Measurements from ENCODE around the gene STARD5. TPM values are rescaled to one million over a fixed set of nuclear protein-coding genes. Genes with fewer than 3 reads are reported as not detected.

STARD5 gene
- polyA plus RNA-seq, 1 experiment = 5.9 TPM

GRCh38 chr15:81338170-81339007 is 14.4 kb upstream of the STARD5 start:
- H3K27me3 ChIP-seq (ENCODE audit: control insufficient read depth, insufficient read depth, low read length) = no peaks in the 10 kb centered on the region
- CTCF ChIA-PET = interaction anchor here (0.6 to 5.1 kb wide), 5 partner anchors 11 to 1974 kb away, joined by 3 to 53 read pairs (median 4); no protein-coding TSS in a partner anchor
- H3K4me3 ChIP-seq (ENCODE audit: low read depth, low read length) = no peak overlapping the region
- POLR2A ChIA-PET = interaction anchor here (0.6 kb wide), 1 partner anchor 34 kb away, joined by 3 read pairs; no protein-coding TSS in a partner anchor
- H3K36me3 ChIP-seq (ENCODE audit: control insufficient read depth, insufficient read depth, low read length) = no peaks in the 10 kb centered on the region
- TF ChIP-seq, protein P1, sequence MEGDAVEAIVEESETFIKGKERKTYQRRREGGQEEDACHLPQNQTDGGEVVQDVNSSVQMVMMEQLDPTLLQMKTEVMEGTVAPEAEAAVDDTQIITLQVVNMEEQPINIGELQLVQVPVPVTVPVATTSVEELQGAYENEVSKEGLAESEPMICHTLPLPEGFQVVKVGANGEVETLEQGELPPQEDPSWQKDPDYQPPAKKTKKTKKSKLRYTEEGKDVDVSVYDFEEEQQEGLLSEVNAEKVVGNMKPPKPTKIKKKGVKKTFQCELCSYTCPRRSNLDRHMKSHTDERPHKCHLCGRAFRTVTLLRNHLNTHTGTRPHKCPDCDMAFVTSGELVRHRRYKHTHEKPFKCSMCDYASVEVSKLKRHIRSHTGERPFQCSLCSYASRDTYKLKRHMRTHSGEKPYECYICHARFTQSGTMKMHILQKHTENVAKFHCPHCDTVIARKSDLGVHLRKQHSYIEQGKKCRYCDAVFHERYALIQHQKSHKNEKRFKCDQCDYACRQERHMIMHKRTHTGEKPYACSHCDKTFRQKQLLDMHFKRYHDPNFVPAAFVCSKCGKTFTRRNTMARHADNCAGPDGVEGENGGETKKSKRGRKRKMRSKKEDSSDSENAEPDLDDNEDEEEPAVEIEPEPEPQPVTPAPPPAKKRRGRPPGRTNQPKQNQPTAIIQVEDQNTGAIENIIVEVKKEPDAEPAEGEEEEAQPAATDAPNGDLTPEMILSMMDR (IDR thresholded peaks at IDR 0.05; ENCODE audit: insufficient read depth, low read depth, low read length) = no peak
- peak; percentile 70 for DNase-seq (ENCODE audit: low read depth)

GRCh38 chr15:81337713-81338157 is 13.8 kb upstream of the STARD5 start:
- Histone ChIP-seq H3K36me3 (ENCODE audit: control insufficient read depth, insufficient read depth, low read length) (no peaks in the 10 kb centered on the region), H3K27me3 (ENCODE audit: control insufficient read depth, insufficient read depth, low read length) (no peaks in the 10 kb centered on the region), H3K4me3 (ENCODE audit: low read depth, low read length) (no peak overlapping the region)
- TF ChIP-seq, protein P1 (IDR thresholded peaks at IDR 0.05; ENCODE audit: insufficient read depth, low read depth, low read length) = no peak
- no peak for DNase-seq (ENCODE audit: low read depth)
- CTCF ChIA-PET = interaction anchor here (0.6 to 5.1 kb wide), 6 partner anchors 10 to 1973 kb away, joined by 3 to 53 read pairs (median 4); no protein-coding TSS in a partner anchor
- POLR2A ChIA-PET = interaction anchor here (0.6 kb wide), 1 partner anchor 33 kb away, joined by 3 read pairs; no protein-coding TSS in a partner anchor

- ChIA-PET POLR2A (no interaction called here), CTCF (interaction anchor here (0.7 to 5.1 kb wide), 11 partner anchors 10 to 154 kb away, joined by 3 to 53 read pairs (median 4); no protein-coding TSS in a partner anchor)
- TF ChIP-seq, protein P1 (IDR thresholded peaks at IDR 0.05; ENCODE audit: insufficient read depth, low read depth, low read length) = no peak
- H3K27me3 ChIP-seq (ENCODE audit: control insufficient read depth, insufficient read depth, low read length) = no peaks in the 10 kb centered on the region
- H3K4me3 ChIP-seq (ENCODE audit: low read depth, low read length) = no peak overlapping the region
- DNase-seq (ENCODE audit: low read depth) = no peak
- no peaks in the 10 kb centered on the region for H3K36me3 ChIP-seq (ENCODE audit: control insufficient read depth, insufficient read depth, low read length)
Measured at GRCh38 chr15:81337241-81337640, 13.3 kb upstream of the STARD5 start.

- POLR2A ChIA-PET = no interaction called here
- TF ChIP-seq, protein P1 (IDR thresholded peaks at IDR 0.05; ENCODE audit: insufficient read depth, low read depth, low read length) = peak; percentile 55
- Histone ChIP-seq H3K36me3 (ENCODE audit: control insufficient read depth, insufficient read depth, low read length) (no peaks in the 10 kb centered on the region), H3K27me3 (ENCODE audit: control insufficient read depth, insufficient read depth, low read length) (peaks cover 1% of the 10 kb centered on the region; the same call in 1 of the 2 replicates), H3K4me3 (ENCODE audit: low read depth, low read length) (no peak overlapping the region)
- no peak for DNase-seq (ENCODE audit: low read depth)
- CTCF ChIA-PET = interaction anchor here (0.7 to 5.1 kb wide), 11 partner anchors 9 to 153 kb away, joined by 3 to 53 read pairs (median 4); no protein-coding TSS in a partner anchor
Measured at GRCh38 chr15:81336568-81336967, 12.6 kb upstream of the STARD5 start.

- TF ChIP-seq, protein P1 (IDR thresholded peaks at IDR 0.05; ENCODE audit: insufficient read depth, low read depth, low read length) = no peak
- ChIA-PET POLR2A (no interaction called here), CTCF (interaction anchor here (0.6 to 5.1 kb wide), 9 partner anchors 8 to 227 kb away, joined by 3 to 53 read pairs (median 4); no protein-coding TSS in a partner anchor)
- H3K36me3 ChIP-seq (ENCODE audit: control insufficient read depth, insufficient read depth, low read length) = no peaks in the 10 kb centered on the region
- peaks cover 1% of the 10 kb centered on the region; the same call in 1 of the 2 replicates for H3K27me3 ChIP-seq (ENCODE audit: control insufficient read depth, insufficient read depth, low read length)
- H3K4me3 ChIP-seq (ENCODE audit: low read depth, low read length) = no peak overlapping the region
- DNase-seq (ENCODE audit: low read depth) = no peak
Measured at GRCh38 chr15:81335631-81336030, 11.7 kb upstream of the STARD5 start.

Measured in BJ (cell line).